Neural cell (in vitro differentiated cells): ENCODE measurements around the gene RPS15. TPM values are rescaled to one million over a fixed set of nuclear protein-coding genes. Genes with fewer than 3 reads are reported as not detected.

ENCODE experiments used
- H2AFZ ChIP-seq: fragments of 200-600, 300-800 bp; sonication (generic), shearing (Covaris generic); 2 replicates; pipeline ENCODE4 v1.6.0; 2014; ENCODE audit warnings: low read depth, mild to moderate bottlenecking, antibody characterized with exemption, low read length, moderate library complexity
- H3F3A ChIP-seq: fragments of 200-600 bp; shearing (Covaris generic); 2 replicates; pipeline ENCODE4 v1.6.1; 2016; ENCODE audit warnings: mild to moderate bottlenecking, moderate library complexity, mixed read lengths, antibody characterized with exemption, low read length; ENCODE audit not compliant: insufficient read depth, poor library complexity, severe bottlenecking
- H3K27ac ChIP-seq: fragments of 200-600, 300-800 bp; sonication (generic), shearing (Covaris generic); 2 replicates; pipeline ENCODE4 v1.5.1; 2014; ENCODE audit warnings: mild to moderate bottlenecking, low read length, moderate library complexity
- H3K27me3 ChIP-seq: fragments of 300-800, 200-600 bp; sonication (generic), shearing (Covaris generic); 2 replicates; pipeline ENCODE4 v1.6.0; 2014; ENCODE audit warnings: mild to moderate bottlenecking, low read depth, low read length, moderate library complexity; ENCODE audit not compliant: insufficient read depth
- H3K36me3 ChIP-seq: fragments of 300-800, 200-600 bp; sonication (generic), shearing (Covaris generic); 2 replicates; pipeline ENCODE4 v1.5.1; 2014; ENCODE audit warnings: mild to moderate bottlenecking, antibody characterized with exemption, low read length, moderate library complexity; ENCODE audit not compliant: insufficient read depth
- H3K4me2 ChIP-seq: fragments of 300-800, 200-600 bp; sonication (generic), shearing (Covaris generic); 2 replicates; pipeline ENCODE4 v1.6.0; 2014; ENCODE audit warnings: mild to moderate bottlenecking, low read length
- H3K4me3 ChIP-seq: fragments of 300-800, 200-600 bp; sonication (generic), shearing (Covaris generic); 2 replicates; pipeline ENCODE4 v1.5.1; 2014; ENCODE audit warnings: mild to moderate bottlenecking, low read length, moderate library complexity
- H3K79me2 ChIP-seq: fragments of 200-600 bp; shearing (Covaris generic); replicated peaks from 2 replicates; pipeline ENCODE4 v1.6.0; 2014; ENCODE audit warnings: mild to moderate bottlenecking, low read length, moderate library complexity; ENCODE audit not compliant: insufficient read depth
- H3K9ac ChIP-seq: fragments of 300-800, 200-600 bp; sonication (generic), shearing (Covaris generic); 2 replicates; pipeline ENCODE4 v1.6.1; 2016; ENCODE audit warnings: mild to moderate bottlenecking, low read length, mixed read lengths
- H3K9me2 ChIP-seq: fragments of 200-600 bp; shearing (Covaris generic); 2 replicates; pipeline ENCODE4 v1.6.1; 2016; ENCODE audit warnings: mild to moderate bottlenecking, low read length, mixed read lengths; ENCODE audit not compliant: insufficient read depth
- H3K9me3 ChIP-seq: fragments of 200-600, 300-800 bp; sonication (generic), shearing (Covaris generic); 2 replicates; pipeline ENCODE4 v1.6.1; 2016; ENCODE audit warnings: mild to moderate bottlenecking, mixed run types, low read length, moderate library complexity, mixed read lengths
- H4K20me1 ChIP-seq: fragments of 200-600 bp; shearing (Covaris generic); 2 replicates; pipeline ENCODE4 v1.6.1; 2016; ENCODE audit warnings: mild to moderate bottlenecking, mixed run types; ENCODE audit not compliant: insufficient read depth
- EP300 ChIP-seq: fragments of 450-650 bp; conservative IDR thresholded peaks from 2 replicates; pipeline ENCODE4 v1.6.1; 2014; ENCODE audit warnings: antibody characterized with exemption, mild to moderate bottlenecking, moderate library complexity; ENCODE audit not compliant: poor library complexity, severe bottlenecking
- EZH2 ChIP-seq: fragments of 200-600, 300-800 bp; shearing (Covaris generic), sonication (generic); IDR thresholded peaks from 2 replicates; pipeline ENCODE4 v1.6.1; 2014; ENCODE audit warnings: antibody characterized with exemption, low read length, borderline replicate concordance, mild to moderate bottlenecking; ENCODE audit not compliant: insufficient read depth, poor library complexity, severe bottlenecking
- MXI1 ChIP-seq: fragments of 450-650 bp; conservative IDR thresholded peaks from 2 replicates; pipeline ENCODE4 v1.6.1; 2014; ENCODE audit warnings: antibody characterized with exemption, mild to moderate bottlenecking; ENCODE audit not compliant: poor library complexity, severe bottlenecking
- RAD21 ChIP-seq: fragments of 450-650 bp; conservative IDR thresholded peaks from 2 replicates; pipeline ENCODE4 v1.6.1; 2014; ENCODE audit warnings: antibody characterized with exemption, mild to moderate bottlenecking, moderate library complexity
- SMC3 ChIP-seq: fragments of 450-650 bp; conservative IDR thresholded peaks from 2 replicates; pipeline ENCODE4 v1.6.1; 2014; ENCODE audit warnings: antibody characterized with exemption, mild to moderate bottlenecking, moderate library complexity; ENCODE audit not compliant: poor library complexity
- TAF1 ChIP-seq: IDR thresholded peaks from 2 replicates; pipeline ENCODE4 v1.6.1; 2012; ENCODE audit warnings: low read depth
- polyA plus RNA-seq: library from polyadenylated mRNA; depleted of rRNA; stranded (reverse); fragments of >200 nt; gene quantifications from 2 replicates; pipeline ENCODE4 v1.2.3, GENCODE V29; 2014
- TF ChIP-seq, protein P1 (sequence below): fragments of 450-650 bp; IDR thresholded peaks from 2 replicates; pipeline ENCODE4 v1.5.1; 2014; ENCODE audit warnings: antibody characterized with exemption, mild to moderate bottlenecking, moderate library complexity; ENCODE audit not compliant: poor library complexity, severe bottlenecking
- TF ChIP-seq, protein P2 (sequence below): IDR thresholded peaks from 2 replicates; pipeline ENCODE4 v1.6.1; 2012; ENCODE audit warnings: borderline replicate concordance

RPS15 gene
- polyA plus RNA-seq, 1 donor from 2014 or later = 591 TPM

DNA sequence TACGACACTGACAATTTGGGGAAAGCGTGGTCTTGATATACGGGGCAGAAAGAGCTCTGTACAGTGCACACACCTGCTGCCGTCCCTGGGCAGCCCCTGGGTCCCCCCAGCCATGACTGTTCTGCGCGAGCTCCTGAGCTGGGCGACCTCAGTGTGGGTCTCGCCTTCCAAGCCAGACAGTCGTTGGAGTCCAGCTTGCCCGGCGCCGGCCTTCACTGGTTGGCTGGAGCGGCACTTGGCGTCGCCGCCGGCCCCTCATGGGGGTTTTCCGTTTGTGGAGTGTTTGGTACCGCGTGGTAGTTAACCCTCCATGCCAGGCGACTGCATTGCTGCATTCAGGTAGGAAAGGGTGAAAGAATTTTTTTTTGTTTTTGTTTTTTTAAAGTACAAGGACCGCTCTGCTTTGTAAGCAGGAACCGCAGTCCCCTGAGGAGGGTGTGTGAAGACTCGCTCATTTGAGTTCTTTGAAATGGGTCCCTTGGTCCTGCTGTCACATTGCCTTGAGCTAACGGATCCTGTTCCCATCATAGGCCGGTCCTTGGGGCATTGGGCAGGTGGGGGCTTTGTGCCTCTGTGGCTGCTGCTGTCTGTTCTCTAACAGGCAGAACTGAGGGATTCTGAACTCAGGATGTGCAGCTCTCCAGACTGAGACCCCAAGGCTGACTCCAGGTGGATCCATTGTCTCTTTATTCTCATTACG is 10.8 kb upstream of the RPS15 start:
- H2AFZ ChIP-seq = no peak overlapping the region
- H4K20me1 ChIP-seq = no peaks in the 10 kb centered on the region
- H3K27me3 ChIP-seq = no peaks in the 10 kb centered on the region
- no peaks in the 10 kb centered on the region for H3K9me3 ChIP-seq
- H3F3A ChIP-seq = no peaks in the 10 kb centered on the region
- no peak overlapping the region for H3K4me2 ChIP-seq
- H3K36me3 ChIP-seq = no peaks in the 10 kb centered on the region
- no peak for TF ChIP-seq EZH2
- no peak overlapping the region for H3K9ac ChIP-seq
- H3K4me3 ChIP-seq = no peak overlapping the region
- H3K9me2 ChIP-seq = no peaks in the 10 kb centered on the region
- no peak overlapping the region for H3K27ac ChIP-seq
- no peaks in the 10 kb centered on the region for H3K79me2 ChIP-seq

DNA sequence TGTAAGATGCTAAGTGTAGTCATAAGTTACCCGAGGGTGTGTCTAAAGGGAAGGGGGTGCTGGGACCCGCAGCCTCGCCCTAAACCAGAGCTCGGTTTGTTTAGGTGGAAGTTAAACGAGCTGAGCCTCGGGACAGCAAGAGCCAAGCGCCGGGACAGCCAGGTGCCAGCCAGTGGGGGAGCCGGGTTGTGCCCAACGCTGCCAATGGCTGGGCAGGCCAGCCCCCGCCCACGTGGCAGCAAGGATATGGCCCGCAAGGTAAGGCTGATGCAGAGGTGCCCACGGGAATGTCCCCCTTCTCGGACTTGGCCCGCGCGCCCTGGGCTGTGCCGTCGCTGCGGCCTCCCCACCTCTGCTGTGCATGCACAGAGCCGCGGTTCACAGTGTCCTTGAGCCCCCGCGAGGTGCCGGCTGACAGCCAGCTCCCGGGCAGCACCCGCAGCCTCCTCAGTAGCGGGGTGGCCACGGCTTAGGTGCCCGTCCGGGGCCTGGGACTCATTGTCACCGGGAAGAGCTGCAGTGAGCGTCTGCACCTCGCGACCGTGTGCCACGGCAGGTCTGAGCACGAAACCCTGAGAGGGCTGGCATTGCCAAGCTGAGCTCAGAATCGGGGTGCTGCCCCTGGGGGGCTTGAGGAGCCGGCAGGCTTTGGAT is 9.3 kb upstream of the RPS15 start:
- TF ChIP-seq, protein P1, sequence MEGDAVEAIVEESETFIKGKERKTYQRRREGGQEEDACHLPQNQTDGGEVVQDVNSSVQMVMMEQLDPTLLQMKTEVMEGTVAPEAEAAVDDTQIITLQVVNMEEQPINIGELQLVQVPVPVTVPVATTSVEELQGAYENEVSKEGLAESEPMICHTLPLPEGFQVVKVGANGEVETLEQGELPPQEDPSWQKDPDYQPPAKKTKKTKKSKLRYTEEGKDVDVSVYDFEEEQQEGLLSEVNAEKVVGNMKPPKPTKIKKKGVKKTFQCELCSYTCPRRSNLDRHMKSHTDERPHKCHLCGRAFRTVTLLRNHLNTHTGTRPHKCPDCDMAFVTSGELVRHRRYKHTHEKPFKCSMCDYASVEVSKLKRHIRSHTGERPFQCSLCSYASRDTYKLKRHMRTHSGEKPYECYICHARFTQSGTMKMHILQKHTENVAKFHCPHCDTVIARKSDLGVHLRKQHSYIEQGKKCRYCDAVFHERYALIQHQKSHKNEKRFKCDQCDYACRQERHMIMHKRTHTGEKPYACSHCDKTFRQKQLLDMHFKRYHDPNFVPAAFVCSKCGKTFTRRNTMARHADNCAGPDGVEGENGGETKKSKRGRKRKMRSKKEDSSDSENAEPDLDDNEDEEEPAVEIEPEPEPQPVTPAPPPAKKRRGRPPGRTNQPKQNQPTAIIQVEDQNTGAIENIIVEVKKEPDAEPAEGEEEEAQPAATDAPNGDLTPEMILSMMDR = no peak
- TF ChIP-seq TAF1 (no peak), SMC3 (no peak), MXI1 (no peak), EP300 (no peak), RAD21 (no peak)
- TF ChIP-seq, protein P2, sequence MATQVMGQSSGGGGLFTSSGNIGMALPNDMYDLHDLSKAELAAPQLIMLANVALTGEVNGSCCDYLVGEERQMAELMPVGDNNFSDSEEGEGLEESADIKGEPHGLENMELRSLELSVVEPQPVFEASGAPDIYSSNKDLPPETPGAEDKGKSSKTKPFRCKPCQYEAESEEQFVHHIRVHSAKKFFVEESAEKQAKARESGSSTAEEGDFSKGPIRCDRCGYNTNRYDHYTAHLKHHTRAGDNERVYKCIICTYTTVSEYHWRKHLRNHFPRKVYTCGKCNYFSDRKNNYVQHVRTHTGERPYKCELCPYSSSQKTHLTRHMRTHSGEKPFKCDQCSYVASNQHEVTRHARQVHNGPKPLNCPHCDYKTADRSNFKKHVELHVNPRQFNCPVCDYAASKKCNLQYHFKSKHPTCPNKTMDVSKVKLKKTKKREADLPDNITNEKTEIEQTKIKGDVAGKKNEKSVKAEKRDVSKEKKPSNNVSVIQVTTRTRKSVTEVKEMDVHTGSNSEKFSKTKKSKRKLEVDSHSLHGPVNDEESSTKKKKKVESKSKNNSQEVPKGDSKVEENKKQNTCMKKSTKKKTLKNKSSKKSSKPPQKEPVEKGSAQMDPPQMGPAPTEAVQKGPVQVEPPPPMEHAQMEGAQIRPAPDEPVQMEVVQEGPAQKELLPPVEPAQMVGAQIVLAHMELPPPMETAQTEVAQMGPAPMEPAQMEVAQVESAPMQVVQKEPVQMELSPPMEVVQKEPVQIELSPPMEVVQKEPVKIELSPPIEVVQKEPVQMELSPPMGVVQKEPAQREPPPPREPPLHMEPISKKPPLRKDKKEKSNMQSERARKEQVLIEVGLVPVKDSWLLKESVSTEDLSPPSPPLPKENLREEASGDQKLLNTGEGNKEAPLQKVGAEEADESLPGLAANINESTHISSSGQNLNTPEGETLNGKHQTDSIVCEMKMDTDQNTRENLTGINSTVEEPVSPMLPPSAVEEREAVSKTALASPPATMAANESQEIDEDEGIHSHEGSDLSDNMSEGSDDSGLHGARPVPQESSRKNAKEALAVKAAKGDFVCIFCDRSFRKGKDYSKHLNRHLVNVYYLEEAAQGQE = no peak
- Histone ChIP-seq H3K4me3 (no peak overlapping the region), H3F3A (no peaks in the 10 kb centered on the region), H3K79me2 (no peaks in the 10 kb centered on the region), H4K20me1 (no peaks in the 10 kb centered on the region), H3K27me3 (no peaks in the 10 kb centered on the region), H3K9me2 (no peaks in the 10 kb centered on the region), H3K9me3 (no peaks in the 10 kb centered on the region), H3K4me2 (no peak overlapping the region), H2AFZ (no peak overlapping the region), H3K36me3 (no peaks in the 10 kb centered on the region), H3K9ac (no peak overlapping the region), H3K27ac (no peak overlapping the region)
